C4-2B (cell line): Measurements from ENCODE around the gene XNDC1N.

Experiments
- ZFX ChIP-seq: fragments of 450-650 bp; IDR thresholded peaks from 2 replicates; pipeline ENCODE4 v1.6.1; 2017
- TF ChIP-seq, protein P1 (sequence below): fragments of 450-650 bp; conservative IDR thresholded peaks from 2 replicates; pipeline ENCODE4 v1.5.1; 2017; ENCODE audit warnings: mild to moderate bottlenecking

- TF ChIP-seq, protein P1, sequence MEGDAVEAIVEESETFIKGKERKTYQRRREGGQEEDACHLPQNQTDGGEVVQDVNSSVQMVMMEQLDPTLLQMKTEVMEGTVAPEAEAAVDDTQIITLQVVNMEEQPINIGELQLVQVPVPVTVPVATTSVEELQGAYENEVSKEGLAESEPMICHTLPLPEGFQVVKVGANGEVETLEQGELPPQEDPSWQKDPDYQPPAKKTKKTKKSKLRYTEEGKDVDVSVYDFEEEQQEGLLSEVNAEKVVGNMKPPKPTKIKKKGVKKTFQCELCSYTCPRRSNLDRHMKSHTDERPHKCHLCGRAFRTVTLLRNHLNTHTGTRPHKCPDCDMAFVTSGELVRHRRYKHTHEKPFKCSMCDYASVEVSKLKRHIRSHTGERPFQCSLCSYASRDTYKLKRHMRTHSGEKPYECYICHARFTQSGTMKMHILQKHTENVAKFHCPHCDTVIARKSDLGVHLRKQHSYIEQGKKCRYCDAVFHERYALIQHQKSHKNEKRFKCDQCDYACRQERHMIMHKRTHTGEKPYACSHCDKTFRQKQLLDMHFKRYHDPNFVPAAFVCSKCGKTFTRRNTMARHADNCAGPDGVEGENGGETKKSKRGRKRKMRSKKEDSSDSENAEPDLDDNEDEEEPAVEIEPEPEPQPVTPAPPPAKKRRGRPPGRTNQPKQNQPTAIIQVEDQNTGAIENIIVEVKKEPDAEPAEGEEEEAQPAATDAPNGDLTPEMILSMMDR = no peak
- TF ChIP-seq ZFX = no peak
These were observed 34.1 kb upstream of the XNDC1N start for GRCh38 chr11:71962428-71963038.
